ENCODE measurements around the gene PICK1. TPM values are rescaled to one million over a fixed set of nuclear protein-coding genes. Genes with fewer than 3 reads are reported as not detected.
A peak's percentile ranks its signal among the peaks of the same experiment; 100 is the strongest.

Gene PICK1
- total and polyA plus RNA-seq, 2 of the 8 experiments (the other 6 are each of a cell fraction or from before 2014, with no cell fraction given): 20.4 to 22.9 TPM

- no peak overlapping the region for H2BK5ac ChIP-seq (ENCODE audit: low read depth, low read length)
- H4K20me1 ChIP-seq (replicated peaks in 1 of 2; ENCODE audit: control insufficient read depth in 1 of 2, insufficient read depth in 2 of 2, low read length in 2 of 2): no peaks in the 10 kb centered on the region
- no peaks in the 10 kb centered on the region for H3K23me2 ChIP-seq (ENCODE audit: low read depth, low read length)
- ChIA-PET POLR2A (ENCODE audit: partially characterized antibody) (interaction anchor here (1.3 kb wide), 2 partner anchors 13 to 17 kb away, joined by 3 to 4 read pairs; no protein-coding TSS in a partner anchor), CTCF (ENCODE audit: partially characterized antibody) (interaction anchor here (0.6 to 3.1 kb wide), 14 partner anchors 9 to 160 kb away, joined by 3 to 15 read pairs (median 4); no protein-coding TSS in a partner anchor)
- H3K4me3 ChIP-seq (ENCODE audit: extremely low read depth in 1 of 4, insufficient read depth in 2 of 4, low read depth in 3 of 4, low read length in 4 of 4): no peak overlapping the region
- no peaks in the 10 kb centered on the region for H3K9me3 ChIP-seq (ENCODE audit: insufficient read depth in 2 of 2, low read depth in 1 of 2, low read length in 1 of 2)
- H3K36me3 ChIP-seq (ENCODE audit: control insufficient read depth in 2 of 4, insufficient read depth in 4 of 4, low read length in 3 of 4): no peaks in the 10 kb centered on the region
- H3K56ac ChIP-seq (replicated peaks; ENCODE audit: insufficient read length, low read depth, low read length): no peak overlapping the region
- H3K79me2 ChIP-seq (ENCODE audit: control insufficient read depth in 1 of 2, insufficient read depth in 2 of 2, low read length in 2 of 2): no peaks in the 10 kb centered on the region
- H3K4ac ChIP-seq (replicated peaks; ENCODE audit: insufficient read length, low read depth, low read length): no peak overlapping the region
- DNase-seq (ENCODE audit: low read depth in 1 of 2, low spot score in 2 of 2): no peak
- H3K4me2 ChIP-seq (ENCODE audit: insufficient read depth in 1 of 2, low read depth in 2 of 2, low read length in 2 of 2): no peak overlapping the region
- peak overlapping the region; percentile 78 for H4K8ac ChIP-seq (ENCODE audit: extremely low read depth, insufficient read depth, low read length)
- H3K27me3 ChIP-seq (replicated peaks in 1 of 4; ENCODE audit: control insufficient read depth in 3 of 4, extremely low read depth in 1 of 4, insufficient read depth in 3 of 4, low read length in 3 of 4): no peaks in the 10 kb centered on the region; a peak in 1 of 7 replicates
- no peak overlapping the region for H2AFZ ChIP-seq (ENCODE audit: low read length)
- H2BK120ac ChIP-seq (replicated peaks; ENCODE audit: low read depth, low read length): no peak overlapping the region
- no peak overlapping the region for H3K18ac ChIP-seq (ENCODE audit: extremely low read depth, low read length)
- H2BK12ac ChIP-seq (ENCODE audit: low read depth, low read length): no peak overlapping the region
- no peak for FAIRE-seq
- H3K79me1 ChIP-seq (ENCODE audit: low read depth, low read length): no peaks in the 10 kb centered on the region
- no peak overlapping the region for H4K91ac ChIP-seq (replicated peaks; ENCODE audit: insufficient read length, low read length)
- H3K23ac ChIP-seq (ENCODE audit: insufficient read length): no peak overlapping the region
- no peak overlapping the region for H4K5ac ChIP-seq (ENCODE audit: insufficient read length, low read depth, low read length)
- no peak overlapping the region for H2AK5ac ChIP-seq (ENCODE audit: low read depth, low read length)
- no peak overlapping the region for H2BK15ac ChIP-seq (ENCODE audit: low read length)
- H2BK20ac ChIP-seq (ENCODE audit: low read length): no peak overlapping the region
- peaks cover 0 to 15% (median 2%) of the 10 kb centered on the region in 4 experiments; a peak in 3 of 7 replicates for H3K4me1 ChIP-seq (replicated peaks in 1 of 4; ENCODE audit: control insufficient read depth in 3 of 4, insufficient read depth in 4 of 4, low read length in 3 of 4)
- no peak overlapping the region for H3K27ac ChIP-seq (ENCODE audit: low read depth, low read length)
- TF ChIP-seq JUND (IDR thresholded peaks at IDR 0.05; ENCODE audit: low read length) (no peak), RFX5 (IDR thresholded peaks at IDR 0.05; ENCODE audit: borderline replicate concordance, low read depth, low read length) (no peak), RAD21 (IDR thresholded peaks at IDR 0.05 in 1 of 2, conservative IDR thresholded peaks at IDR 0.05 in 1 of 2; ENCODE audit: low read depth in 2 of 2, low read length in 2 of 2) (peak in 1 of 2 experiments; percentile 33; a peak in 1 of 4 replicates), CHD2 (IDR thresholded peaks at IDR 0.05; ENCODE audit: low read length) (no peak), CTCF (IDR thresholded peaks at IDR 0.05; ENCODE audit: control extremely low read depth in 1 of 3, insufficient read depth in 1 of 3, low read depth in 1 of 3, low read length in 3 of 3) (peak; percentile 8 to 32 (median 19); a peak in 2 of 4 replicates)
- H3K9ac ChIP-seq (replicated peaks in 1 of 4; ENCODE audit: extremely low read depth in 1 of 4, low read depth in 3 of 4, low read length in 3 of 4): no peak overlapping the region
- no peak overlapping the region for H3K14ac ChIP-seq (ENCODE audit: insufficient read length)
- WGBS, 2 experiments (ENCODE audit: extremely low coverage in 1 of 2, insufficient coverage in 1 of 2, insufficient read length in 1 of 2, insufficient replicate concordance in 2 of 2, low coverage in 1 of 2, low lambda C conversion rate in 2 of 2, missing lambda C conversion rate in 1 of 2): 86% methylated on average over 7 of the region's 7 CpGs; no CpG with 5 or more reads in 1 of the 2 experiments
Measured at GRCh38 chr22:38017272-38017920, 39.8 kb upstream of the PICK1 start.
